Measurements from ENCODE around the gene TFIP11. TPM values are rescaled to one million over a fixed set of nuclear protein-coding genes. Genes with fewer than 3 reads are reported as not detected.

Gene TFIP11
- total RNA-seq, 1 donor from 2014 or later, result 26.2 TPM

GRCh38 chr22:26479792-26480610, 32.3 kb downstream of the TFIP11 start:
- H3K9ac ChIP-seq, result peak overlapping the region; percentile 41
- no peaks in the 10 kb centered on the region for H3K9me3 ChIP-seq (ENCODE audit: low read depth)
- H3K79me2 ChIP-seq (ENCODE audit: low read depth), result peaks cover 65% of the 10 kb centered on the region
- no peak overlapping the region for H2AFZ ChIP-seq (replicated peaks)
- no peaks in the 10 kb centered on the region for H3K36me3 ChIP-seq
- no peaks in the 10 kb centered on the region for H3K27me3 ChIP-seq
- peak overlapping the region; percentile 62 for H3K4me2 ChIP-seq
- no peak for DNase-seq (ENCODE audit: low spot score)
- no peak overlapping the region for H3K27ac ChIP-seq
- Mint-ChIP-seq H3K4me1 (peaks cover 59% of the 10 kb centered on the region), H3K9me3 (no peaks in the 10 kb centered on the region), H3K27ac (peak overlapping the region; percentile 28), H3K36me3 (peaks cover 10% of the 10 kb centered on the region), H3K27me3 (ENCODE audit: insufficient read depth, low read depth) (peaks cover 3% of the 10 kb centered on the region), H3K4me3 (peak overlapping the region; percentile 50)
- TF ChIP-seq CTCF (IDR thresholded peaks at IDR 0.05) (no peak), EZH2phosphoT487 (IDR thresholded peaks at IDR 0.05) (no peak), EZH2 (IDR thresholded peaks at IDR 0.05) (no peak)
- peaks cover 18% of the 10 kb centered on the region for H3F3A ChIP-seq (ENCODE audit: low read depth)
- peak overlapping the region; percentile 23 for H3K4me3 ChIP-seq
- H3K4me1 ChIP-seq, result peaks cover 24% of the 10 kb centered on the region
- peaks cover 4% of the 10 kb centered on the region for H4K20me1 ChIP-seq (ENCODE audit: low read depth)

- H3K27ac ChIP-seq, result no peak overlapping the region
- no peak overlapping the region for H2AFZ ChIP-seq (replicated peaks)
- peak overlapping the region; percentile 30 for H3K4me3 Mint-ChIP-seq
- no peak for DNase-seq (ENCODE audit: low spot score)
- H3K4me3 ChIP-seq, result peak overlapping the region; percentile 23
- H3K27me3 Mint-ChIP-seq (ENCODE audit: insufficient read depth, low read depth), result peaks cover 3% of the 10 kb centered on the region
- H3K36me3 Mint-ChIP-seq, result peaks cover 15% of the 10 kb centered on the region
- no peaks in the 10 kb centered on the region for H3K9me3 Mint-ChIP-seq
- no peaks in the 10 kb centered on the region for H3K9me3 ChIP-seq (ENCODE audit: low read depth)
- H3K79me2 ChIP-seq (ENCODE audit: low read depth), result peaks cover 57% of the 10 kb centered on the region
- H3K27ac Mint-ChIP-seq, result peak overlapping the region; percentile 28
- no peaks in the 10 kb centered on the region for H3K36me3 ChIP-seq
- peaks cover 11% of the 10 kb centered on the region for H3F3A ChIP-seq (ENCODE audit: low read depth)
- peaks cover 4% of the 10 kb centered on the region for H4K20me1 ChIP-seq (ENCODE audit: low read depth)
- H3K27me3 ChIP-seq, result no peaks in the 10 kb centered on the region
- H3K4me1 Mint-ChIP-seq, result peaks cover 55% of the 10 kb centered on the region
- TF ChIP-seq CTCF (IDR thresholded peaks at IDR 0.05), result no peak
- TF ChIP-seq EZH2phosphoT487 (IDR thresholded peaks at IDR 0.05), result no peak
- TF ChIP-seq EZH2 (IDR thresholded peaks at IDR 0.05), result no peak
- H3K4me2 ChIP-seq, result peak overlapping the region; percentile 62
- peak overlapping the region; percentile 41 for H3K9ac ChIP-seq
- peaks cover 17% of the 10 kb centered on the region for H3K4me1 ChIP-seq
These were observed 33.1 kb downstream of the TFIP11 start for GRCh38 chr22:26479043-26479791.

- Histone ChIP-seq H3K4me1 (peaks cover 10% of the 10 kb centered on the region), H3K4me2 (no peak overlapping the region), H3K79me2 (ENCODE audit: low read depth) (peaks cover 44% of the 10 kb centered on the region), H3K4me3 (no peak overlapping the region), H3K9ac (no peak overlapping the region), H4K20me1 (ENCODE audit: low read depth) (peaks cover 4% of the 10 kb centered on the region), H3K9me3 (ENCODE audit: low read depth) (no peaks in the 10 kb centered on the region), H3K27ac (no peak overlapping the region), H3K36me3 (no peaks in the 10 kb centered on the region), H3F3A (ENCODE audit: low read depth) (no peaks in the 10 kb centered on the region), H2AFZ (replicated peaks) (no peak overlapping the region), H3K27me3 (no peaks in the 10 kb centered on the region)
- peaks cover 43% of the 10 kb centered on the region for H3K4me1 Mint-ChIP-seq
- no peak overlapping the region for H3K4me3 Mint-ChIP-seq
- peaks cover 21% of the 10 kb centered on the region for H3K36me3 Mint-ChIP-seq
- H3K27me3 Mint-ChIP-seq (ENCODE audit: insufficient read depth, low read depth), result peaks cover 3% of the 10 kb centered on the region
- no peak for DNase-seq (ENCODE audit: low spot score)
- H3K27ac Mint-ChIP-seq, result peak overlapping the region; percentile 50
- H3K9me3 Mint-ChIP-seq, result no peaks in the 10 kb centered on the region
- TF ChIP-seq EZH2 (IDR thresholded peaks at IDR 0.05) (no peak), EZH2phosphoT487 (IDR thresholded peaks at IDR 0.05) (no peak), CTCF (IDR thresholded peaks at IDR 0.05) (no peak)
These were observed 34.9 kb downstream of the TFIP11 start for GRCh38 chr22:26477341-26477731.
